ENCODE results near the gene SRP68.
"Not testable (repeated sequence)": the region's sequence is repeated elsewhere in the genome, so short reads cannot be mapped to it uniquely, and the experiment has no call there.

GRCh38 chr17:76042868-76043267, 29.4 kb downstream of the SRP68 start:
- TF ChIP-seq CTCF (IDR thresholded peaks at IDR 0.05; ENCODE audit: low read depth, low read length, missing input control); EGR1 (IDR thresholded peaks at IDR 0.05; ENCODE audit: low read depth in 2 of 2); RAD21 (IDR thresholded peaks at IDR 0.05); YY1 (IDR thresholded peaks at IDR 0.05): not testable (repeated sequence)
